ENCODE measurements around the gene CMC4. TPM values are rescaled to one million over a fixed set of nuclear protein-coding genes. Genes with fewer than 3 reads are reported as not detected.

CMC4 gene
- polyA plus RNA-seq, 1 donor from 2014 or later, result 16.4 TPM

DNA sequence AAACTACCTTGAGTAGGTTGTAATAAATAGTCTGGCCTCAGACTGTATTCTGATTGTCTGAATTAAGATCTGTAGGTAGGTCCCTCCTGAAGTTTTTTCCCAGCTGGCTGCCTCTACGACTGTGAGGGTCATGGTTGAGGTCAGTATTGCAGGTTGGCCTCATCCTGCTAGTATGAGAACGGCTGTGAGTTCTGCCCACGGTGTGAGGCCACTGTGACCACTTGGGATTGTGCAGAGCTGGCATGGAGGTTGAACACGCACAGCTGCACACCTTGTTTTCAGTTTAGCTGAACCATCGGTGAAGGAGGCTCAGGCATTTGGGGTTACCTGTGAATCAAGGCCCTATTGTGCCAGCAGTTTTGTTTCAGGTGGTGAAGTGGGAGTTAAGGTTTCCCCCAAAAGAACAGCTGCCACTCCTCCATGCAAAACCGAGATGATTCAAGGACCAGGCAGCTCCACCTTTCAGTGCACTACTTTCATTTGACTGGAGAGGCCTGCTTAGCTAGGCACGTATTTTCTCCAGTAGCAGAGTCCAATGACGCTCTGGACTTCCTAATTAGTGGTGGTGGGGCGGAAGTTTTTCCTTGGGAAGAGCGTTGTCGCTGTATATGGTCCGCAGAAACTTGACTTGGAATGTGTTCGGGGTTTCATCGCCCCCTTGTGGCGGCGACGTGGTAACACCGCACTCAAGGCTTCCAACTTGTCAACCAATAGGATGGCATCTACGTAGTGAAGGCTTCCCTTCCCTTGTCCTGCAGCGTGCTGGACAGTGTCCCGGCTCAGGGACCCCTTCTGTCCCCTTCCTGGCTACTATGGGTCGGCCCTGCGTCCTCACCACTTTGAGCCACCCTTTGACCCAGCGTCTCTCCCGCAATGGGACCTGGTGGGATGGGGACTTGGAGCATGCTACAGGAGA, 13.8 kb downstream of the CMC4 start:
- Histone ChIP-seq H3K27me3 (ENCODE audit: insufficient read depth, low read depth, low read length) (no peaks in the 10 kb centered on the region), H3K4me2 (ENCODE audit: low read length) (no peak overlapping the region), H3K27ac (ENCODE audit: low read length) (no peak overlapping the region), H3K36me3 (ENCODE audit: insufficient read depth, low read length) (no peaks in the 10 kb centered on the region), H3K4me3 (ENCODE audit: low read length) (no peak overlapping the region), H4K20me1 (ENCODE audit: insufficient read depth) (no peaks in the 10 kb centered on the region), H3K9me3 (ENCODE audit: low read length) (no peaks in the 10 kb centered on the region), H3K79me2 (replicated peaks; ENCODE audit: insufficient read depth, low read length) (no peaks in the 10 kb centered on the region), H3K9me2 (ENCODE audit: insufficient read depth, low read length) (no peaks in the 10 kb centered on the region), H2AFZ (ENCODE audit: low read depth, low read length) (no peak overlapping the region), H3F3A (ENCODE audit: insufficient read depth, low read length, poor library complexity, severe bottlenecking) (no peaks in the 10 kb centered on the region), H3K9ac (ENCODE audit: low read length) (no peak overlapping the region)
- TF ChIP-seq RAD21 (conservative IDR thresholded peaks at IDR 0.05), result peak; percentile 50
- TF ChIP-seq, protein P1, sequence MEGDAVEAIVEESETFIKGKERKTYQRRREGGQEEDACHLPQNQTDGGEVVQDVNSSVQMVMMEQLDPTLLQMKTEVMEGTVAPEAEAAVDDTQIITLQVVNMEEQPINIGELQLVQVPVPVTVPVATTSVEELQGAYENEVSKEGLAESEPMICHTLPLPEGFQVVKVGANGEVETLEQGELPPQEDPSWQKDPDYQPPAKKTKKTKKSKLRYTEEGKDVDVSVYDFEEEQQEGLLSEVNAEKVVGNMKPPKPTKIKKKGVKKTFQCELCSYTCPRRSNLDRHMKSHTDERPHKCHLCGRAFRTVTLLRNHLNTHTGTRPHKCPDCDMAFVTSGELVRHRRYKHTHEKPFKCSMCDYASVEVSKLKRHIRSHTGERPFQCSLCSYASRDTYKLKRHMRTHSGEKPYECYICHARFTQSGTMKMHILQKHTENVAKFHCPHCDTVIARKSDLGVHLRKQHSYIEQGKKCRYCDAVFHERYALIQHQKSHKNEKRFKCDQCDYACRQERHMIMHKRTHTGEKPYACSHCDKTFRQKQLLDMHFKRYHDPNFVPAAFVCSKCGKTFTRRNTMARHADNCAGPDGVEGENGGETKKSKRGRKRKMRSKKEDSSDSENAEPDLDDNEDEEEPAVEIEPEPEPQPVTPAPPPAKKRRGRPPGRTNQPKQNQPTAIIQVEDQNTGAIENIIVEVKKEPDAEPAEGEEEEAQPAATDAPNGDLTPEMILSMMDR (IDR thresholded peaks at IDR 0.05; ENCODE audit: poor library complexity, severe bottlenecking), result peak; percentile 68
- peak; percentile 64 for TF ChIP-seq SMC3 (conservative IDR thresholded peaks at IDR 0.05; ENCODE audit: poor library complexity)
- TF ChIP-seq, protein P2, sequence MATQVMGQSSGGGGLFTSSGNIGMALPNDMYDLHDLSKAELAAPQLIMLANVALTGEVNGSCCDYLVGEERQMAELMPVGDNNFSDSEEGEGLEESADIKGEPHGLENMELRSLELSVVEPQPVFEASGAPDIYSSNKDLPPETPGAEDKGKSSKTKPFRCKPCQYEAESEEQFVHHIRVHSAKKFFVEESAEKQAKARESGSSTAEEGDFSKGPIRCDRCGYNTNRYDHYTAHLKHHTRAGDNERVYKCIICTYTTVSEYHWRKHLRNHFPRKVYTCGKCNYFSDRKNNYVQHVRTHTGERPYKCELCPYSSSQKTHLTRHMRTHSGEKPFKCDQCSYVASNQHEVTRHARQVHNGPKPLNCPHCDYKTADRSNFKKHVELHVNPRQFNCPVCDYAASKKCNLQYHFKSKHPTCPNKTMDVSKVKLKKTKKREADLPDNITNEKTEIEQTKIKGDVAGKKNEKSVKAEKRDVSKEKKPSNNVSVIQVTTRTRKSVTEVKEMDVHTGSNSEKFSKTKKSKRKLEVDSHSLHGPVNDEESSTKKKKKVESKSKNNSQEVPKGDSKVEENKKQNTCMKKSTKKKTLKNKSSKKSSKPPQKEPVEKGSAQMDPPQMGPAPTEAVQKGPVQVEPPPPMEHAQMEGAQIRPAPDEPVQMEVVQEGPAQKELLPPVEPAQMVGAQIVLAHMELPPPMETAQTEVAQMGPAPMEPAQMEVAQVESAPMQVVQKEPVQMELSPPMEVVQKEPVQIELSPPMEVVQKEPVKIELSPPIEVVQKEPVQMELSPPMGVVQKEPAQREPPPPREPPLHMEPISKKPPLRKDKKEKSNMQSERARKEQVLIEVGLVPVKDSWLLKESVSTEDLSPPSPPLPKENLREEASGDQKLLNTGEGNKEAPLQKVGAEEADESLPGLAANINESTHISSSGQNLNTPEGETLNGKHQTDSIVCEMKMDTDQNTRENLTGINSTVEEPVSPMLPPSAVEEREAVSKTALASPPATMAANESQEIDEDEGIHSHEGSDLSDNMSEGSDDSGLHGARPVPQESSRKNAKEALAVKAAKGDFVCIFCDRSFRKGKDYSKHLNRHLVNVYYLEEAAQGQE (IDR thresholded peaks at IDR 0.05; ENCODE audit: borderline replicate concordance), result peak; percentile 22
- no peak for TF ChIP-seq EZH2 (IDR thresholded peaks at IDR 0.05; ENCODE audit: borderline replicate concordance, insufficient read depth, low read length, poor library complexity, severe bottlenecking)

DNA sequence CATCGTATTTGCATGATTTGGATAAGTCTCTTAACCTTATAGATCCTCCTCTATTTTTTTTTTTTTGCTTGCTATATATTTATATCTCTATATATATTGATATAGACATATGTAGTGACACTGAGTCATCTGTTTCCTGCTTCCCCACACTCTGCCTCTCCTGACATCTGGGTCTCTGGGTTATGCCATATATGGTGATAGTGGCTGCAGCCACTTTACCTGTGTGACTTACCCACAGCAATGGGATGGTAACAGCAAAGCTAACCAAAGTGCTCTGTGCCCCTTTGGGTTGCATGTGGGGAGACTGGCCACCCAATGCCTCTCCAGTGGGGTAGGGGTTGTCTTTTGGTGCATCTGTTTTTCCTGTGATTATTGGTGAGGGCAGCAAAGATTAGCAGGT, 14.5 kb downstream of the CMC4 start:
- H3K27ac ChIP-seq (ENCODE audit: low read length), result no peak overlapping the region
- H3K9me2 ChIP-seq (ENCODE audit: insufficient read depth, low read length), result no peaks in the 10 kb centered on the region

More for the DNA sequence above, 14.5 kb downstream of the CMC4 start:
- H3K36me3 ChIP-seq (ENCODE audit: insufficient read depth, low read length), result no peaks in the 10 kb centered on the region
- no peaks in the 10 kb centered on the region for H3K79me2 ChIP-seq (replicated peaks; ENCODE audit: insufficient read depth, low read length)
- H3K27me3 ChIP-seq (ENCODE audit: insufficient read depth, low read depth, low read length), result no peaks in the 10 kb centered on the region
- H3F3A ChIP-seq (ENCODE audit: insufficient read depth, low read length, poor library complexity, severe bottlenecking), result no peaks in the 10 kb centered on the region
- TF ChIP-seq TAF1 (IDR thresholded peaks at IDR 0.05; ENCODE audit: low read depth) (no peak), EZH2 (IDR thresholded peaks at IDR 0.05; ENCODE audit: borderline replicate concordance, insufficient read depth, low read length, poor library complexity, severe bottlenecking) (no peak), RAD21 (conservative IDR thresholded peaks at IDR 0.05) (no peak), MXI1 (conservative IDR thresholded peaks at IDR 0.05; ENCODE audit: poor library complexity, severe bottlenecking) (no peak), EP300 (conservative IDR thresholded peaks at IDR 0.05; ENCODE audit: poor library complexity, severe bottlenecking) (no peak), POLR2AphosphoS5 (IDR thresholded peaks at IDR 0.05) (no peak), SMC3 (conservative IDR thresholded peaks at IDR 0.05; ENCODE audit: poor library complexity) (no peak)
- TF ChIP-seq, protein P2 (IDR thresholded peaks at IDR 0.05; ENCODE audit: borderline replicate concordance), result no peak
- TF ChIP-seq, protein P1 (IDR thresholded peaks at IDR 0.05; ENCODE audit: poor library complexity, severe bottlenecking), result no peak
- H4K20me1 ChIP-seq (ENCODE audit: insufficient read depth), result no peaks in the 10 kb centered on the region
- no peak overlapping the region for H3K9ac ChIP-seq (ENCODE audit: low read length)
- no peak overlapping the region for H3K4me2 ChIP-seq (ENCODE audit: low read length)
- H3K9me3 ChIP-seq (ENCODE audit: low read length), result no peaks in the 10 kb centered on the region
- no peak overlapping the region for H3K4me3 ChIP-seq (ENCODE audit: low read length)
- H2AFZ ChIP-seq (ENCODE audit: low read depth, low read length), result no peak overlapping the region

Data from neural cell (in vitro differentiated cells).